Stomach (tissue), 4 donors: ENCODE results near the gene BBS9.

ENCODE experiments used
- CTCF ChIP-seq, 7 experiments: fragments of 450-650 bp in 4 of 7; fragments of 200-600 bp in 3 of 7; sonication (generic) in 3 of 7; IDR thresholded peaks; one replicate each; pipeline ENCODE4 v1.5.1; 2016 to 2019; ENCODE audit warnings: antibody characterized with exemption in 7 of 7, control low read depth in 2 of 7, mild to moderate bottlenecking in 1 of 7
- EP300 ChIP-seq: sonication (generic); formaldehyde crosslinking; IDR thresholded peaks from one replicate; pipeline ENCODE4 v1.6.1; 2017; ENCODE audit warnings: antibody characterized with exemption
- POLR2A ChIP-seq, 4 donors: fragments of 450-650 bp; IDR thresholded peaks; one replicate each; pipeline ENCODE4 v1.6.1; 2016; ENCODE audit warnings: antibody characterized with exemption in 4 of 4, control low read depth in 2 of 4, mild to moderate bottlenecking in 1 of 4, moderate library complexity in 1 of 4
- POLR2AphosphoS5 ChIP-seq, 3 donors: sonication (generic); formaldehyde crosslinking; IDR thresholded peaks; one replicate each; pipeline ENCODE4 v1.6.1; 2016; ENCODE audit warnings: antibody characterized with exemption in 3 of 3

GRCh38 chr7:33155811-33156210 lies 26.4 kb downstream of the BBS9 start:
- TF ChIP-seq CTCF (IDR thresholded peaks at IDR 0.05) (no peak), POLR2A (IDR thresholded peaks at IDR 0.05) (no peak), EP300 (no peak), POLR2AphosphoS5 (IDR thresholded peaks at IDR 0.05) (no peak)
